Tibial nerve (tissue), 4 donors: ENCODE data around the gene RAVER2. TPM values are rescaled to one million over a fixed set of nuclear protein-coding genes. Genes with fewer than 3 reads are reported as not detected.

Experiments used
- DNase-seq, 2 donors: peaks; one replicate each; pipeline ENCODE4 v3.0.0-alpha.2; 2019; ENCODE audit warnings: low spot score in 2 of 2
- H3K27ac ChIP-seq, 4 donors: fragments of 200-600 bp; sonication (generic) in 3 of 4; one replicate each; pipeline ENCODE4 v1.5.1; 2017 to 2019; ENCODE audit warnings: mild to moderate bottlenecking in 1 of 4
- H3K27me3 ChIP-seq, 2 donors: fragments of 200-600 bp; sonication (generic) in 1 of 2; one replicate each; pipeline versions ENCODE4 v1.5.1 to v1.6.0; 2017 to 2019
- H3K36me3 ChIP-seq, 3 donors: fragments of 200-600 bp; sonication (generic); one replicate each; pipeline ENCODE4 v1.5.1; 2018 to 2019
- H3K4me1 ChIP-seq, 4 donors: fragments of 200-600 bp; sonication (generic) in 3 of 4; one replicate each; pipeline ENCODE4 v1.5.1; 2017 to 2019
- H3K4me3 ChIP-seq, 4 donors: fragments of 200-600 bp; sonication (generic) in 3 of 4; one replicate each; pipeline ENCODE4 v1.5.1; 2017 to 2019; ENCODE audit warnings: mild to moderate bottlenecking in 1 of 4, moderate library complexity in 1 of 4
- H3K9me3 ChIP-seq, 4 donors: fragments of 200-600 bp; sonication (generic) in 3 of 4; one replicate each; pipeline ENCODE4 v1.5.1; 2017 to 2019
- EP300 ChIP-seq, 2 donors: sonication (generic); formaldehyde crosslinking; IDR thresholded peaks; one replicate each; pipeline ENCODE4 v1.6.1; 2017; ENCODE audit warnings: antibody characterized with exemption in 2 of 2, mild to moderate bottlenecking in 1 of 2
- POLR2A ChIP-seq, 2 donors: fragments of 450-650 bp; IDR thresholded peaks; one replicate each; pipeline ENCODE4 v1.6.1; 2017; ENCODE audit warnings: antibody characterized with exemption in 2 of 2, mild to moderate bottlenecking in 2 of 2, moderate library complexity in 2 of 2
- WGBS, 2 donors: methylation state at CpG; one replicate each; pipeline ENCODE4 v1.1.5; 2018; 5-methylcytosine and 5-hydroxymethylcytosine counted together
- total RNA-seq, 4 donors: library from RNA; depleted of rRNA; stranded (reverse); fragments of >200 nt; gene quantifications; one replicate each; pipeline ENCODE4 v1.1.0, GENCODE V29; 2016
- TF ChIP-seq, protein P1 (sequence below), 5 experiments: fragments of 200-600 bp in 3 of 5; fragments of 450-650 bp in 2 of 5; sonication (generic) in 3 of 5; IDR thresholded peaks; one replicate each; pipeline ENCODE4 v1.5.1; 2016 to 2019; ENCODE audit warnings: antibody characterized with exemption in 5 of 5, mild to moderate bottlenecking in 3 of 5, moderate library complexity in 2 of 5

Gene RAVER2
- total RNA-seq, 4 donors from 2014 or later: 3.6 to 8.2 (median 4.1) TPM

DNA sequence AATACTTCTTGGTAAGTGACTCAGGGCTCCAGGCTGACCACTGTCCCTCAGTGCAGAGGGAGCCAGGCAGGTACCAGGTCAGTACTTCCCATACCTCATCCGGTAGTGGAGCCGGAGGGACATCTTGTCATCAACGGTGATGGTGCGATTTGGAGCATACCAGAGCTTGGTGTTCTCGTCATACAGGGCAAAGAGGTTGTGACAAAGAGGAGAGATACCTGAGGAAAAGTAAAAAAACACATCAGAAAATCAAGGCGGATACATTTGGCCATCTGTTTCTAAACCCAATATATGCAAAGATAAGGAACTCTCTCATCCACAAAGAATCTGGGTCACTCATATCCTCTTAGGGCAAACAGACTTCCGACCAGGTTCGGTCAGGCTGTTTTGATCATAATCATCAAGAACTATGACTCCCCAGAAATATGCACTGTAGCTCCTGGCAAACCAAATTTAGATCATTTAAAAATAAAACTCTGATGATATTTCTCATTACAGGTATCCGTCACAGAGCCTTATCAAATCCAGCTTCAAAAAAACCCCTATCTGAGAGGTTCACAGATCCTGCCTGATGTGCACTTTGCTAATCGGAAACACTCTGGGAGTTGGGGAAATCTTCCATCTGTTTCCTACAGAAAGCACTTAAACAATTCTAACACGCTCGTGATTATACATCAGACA, 134.2 kb downstream of the RAVER2 start:
- peaks cover 0 to 76% (median 3%) of the 10 kb centered on the region in 3 donors for H3K36me3 ChIP-seq

DNA sequence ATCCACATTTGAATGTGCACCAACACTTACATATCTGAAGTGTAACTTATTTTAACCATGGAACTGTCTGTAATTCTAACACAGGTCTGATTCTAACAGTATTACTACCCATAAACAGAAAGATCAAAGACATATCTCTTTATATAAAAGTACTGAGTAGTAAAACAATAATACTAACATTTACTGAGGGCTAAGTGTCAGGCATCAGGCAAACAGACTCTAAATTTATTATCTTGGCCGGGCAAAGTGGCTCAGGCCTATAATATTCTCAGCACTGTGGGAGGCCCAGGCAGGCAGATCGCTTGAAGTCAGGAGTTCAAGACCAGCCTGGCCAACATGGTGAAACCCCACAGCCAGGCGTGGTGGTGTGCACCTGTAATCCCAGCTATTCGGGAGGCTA, 135.6 kb downstream of the RAVER2 start:
- Histone ChIP-seq H3K27me3 (no peaks in the 10 kb centered on the region), H3K9me3 (no peaks in the 10 kb centered on the region), H3K4me1 (no peaks in the 10 kb centered on the region), H3K36me3 (peaks cover 0 to 73% (median 3%) of the 10 kb centered on the region in 3 donors), H3K4me3 (no peak overlapping the region), H3K27ac (no peak overlapping the region)
- WGBS, 2 donors: 95 to 96% methylated on average over 4 of the region's 4 CpGs
- DNase-seq: no peak
- TF ChIP-seq POLR2A (IDR thresholded peaks at IDR 0.05): no peak
- TF ChIP-seq, protein P1, sequence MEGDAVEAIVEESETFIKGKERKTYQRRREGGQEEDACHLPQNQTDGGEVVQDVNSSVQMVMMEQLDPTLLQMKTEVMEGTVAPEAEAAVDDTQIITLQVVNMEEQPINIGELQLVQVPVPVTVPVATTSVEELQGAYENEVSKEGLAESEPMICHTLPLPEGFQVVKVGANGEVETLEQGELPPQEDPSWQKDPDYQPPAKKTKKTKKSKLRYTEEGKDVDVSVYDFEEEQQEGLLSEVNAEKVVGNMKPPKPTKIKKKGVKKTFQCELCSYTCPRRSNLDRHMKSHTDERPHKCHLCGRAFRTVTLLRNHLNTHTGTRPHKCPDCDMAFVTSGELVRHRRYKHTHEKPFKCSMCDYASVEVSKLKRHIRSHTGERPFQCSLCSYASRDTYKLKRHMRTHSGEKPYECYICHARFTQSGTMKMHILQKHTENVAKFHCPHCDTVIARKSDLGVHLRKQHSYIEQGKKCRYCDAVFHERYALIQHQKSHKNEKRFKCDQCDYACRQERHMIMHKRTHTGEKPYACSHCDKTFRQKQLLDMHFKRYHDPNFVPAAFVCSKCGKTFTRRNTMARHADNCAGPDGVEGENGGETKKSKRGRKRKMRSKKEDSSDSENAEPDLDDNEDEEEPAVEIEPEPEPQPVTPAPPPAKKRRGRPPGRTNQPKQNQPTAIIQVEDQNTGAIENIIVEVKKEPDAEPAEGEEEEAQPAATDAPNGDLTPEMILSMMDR (IDR thresholded peaks at IDR 0.05): no peak
- TF ChIP-seq EP300 (IDR thresholded peaks at IDR 0.05): no peak

More for the DNA sequence above, 134.2 kb downstream of the RAVER2 start:
- no peak for DNase-seq
- 89 to 91% methylated on average over 12 of the region's 12 CpGs for WGBS, 2 donors
- H3K27ac ChIP-seq: no peak overlapping the region
- TF ChIP-seq EP300 (IDR thresholded peaks at IDR 0.05) (no peak), POLR2A (IDR thresholded peaks at IDR 0.05) (no peak)
- TF ChIP-seq, protein P1 (IDR thresholded peaks at IDR 0.05): no peak
- no peaks in the 10 kb centered on the region for H3K27me3 ChIP-seq
- no peaks in the 10 kb centered on the region for H3K4me1 ChIP-seq
- no peak overlapping the region for H3K4me3 ChIP-seq
- no peaks in the 10 kb centered on the region for H3K9me3 ChIP-seq

- no peak for TF ChIP-seq EP300 (IDR thresholded peaks at IDR 0.05)
- TF ChIP-seq, protein P1 (IDR thresholded peaks at IDR 0.05): no peak
- TF ChIP-seq POLR2A (IDR thresholded peaks at IDR 0.05): no peak
- 77 to 90% methylated on average over 1 of the region's 1 CpG for WGBS, 2 donors
- Histone ChIP-seq H3K4me1 (no peaks in the 10 kb centered on the region), H3K27me3 (no peaks in the 10 kb centered on the region), H3K4me3 (no peak overlapping the region), H3K36me3 (peaks cover 0 to 66% (median 3%) of the 10 kb centered on the region in 3 donors), H3K9me3 (no peaks in the 10 kb centered on the region), H3K27ac (no peak overlapping the region)
- no peak for DNase-seq
Measured at GRCh38 chr1:64881281-64881680, 136.4 kb downstream of the RAVER2 start.

Other genes starting within 250 kb of the RAVER2 start
- gene JAK1, start 221.5 kb downstream of the RAVER2 start, total RNA-seq: 100 to 1,000 TPM; 114 to 222 (median 138) TPM